NCI-H1930 (cell line): Measurements from ENCODE around the gene SPI1.

ENCODE experiments used
- DNase-seq, 2 experiments: peaks; one replicate each; lab custom pipeline; 2025; lab: John Stamatoyannopoulos, UW

The SPI1 gene

DNA sequence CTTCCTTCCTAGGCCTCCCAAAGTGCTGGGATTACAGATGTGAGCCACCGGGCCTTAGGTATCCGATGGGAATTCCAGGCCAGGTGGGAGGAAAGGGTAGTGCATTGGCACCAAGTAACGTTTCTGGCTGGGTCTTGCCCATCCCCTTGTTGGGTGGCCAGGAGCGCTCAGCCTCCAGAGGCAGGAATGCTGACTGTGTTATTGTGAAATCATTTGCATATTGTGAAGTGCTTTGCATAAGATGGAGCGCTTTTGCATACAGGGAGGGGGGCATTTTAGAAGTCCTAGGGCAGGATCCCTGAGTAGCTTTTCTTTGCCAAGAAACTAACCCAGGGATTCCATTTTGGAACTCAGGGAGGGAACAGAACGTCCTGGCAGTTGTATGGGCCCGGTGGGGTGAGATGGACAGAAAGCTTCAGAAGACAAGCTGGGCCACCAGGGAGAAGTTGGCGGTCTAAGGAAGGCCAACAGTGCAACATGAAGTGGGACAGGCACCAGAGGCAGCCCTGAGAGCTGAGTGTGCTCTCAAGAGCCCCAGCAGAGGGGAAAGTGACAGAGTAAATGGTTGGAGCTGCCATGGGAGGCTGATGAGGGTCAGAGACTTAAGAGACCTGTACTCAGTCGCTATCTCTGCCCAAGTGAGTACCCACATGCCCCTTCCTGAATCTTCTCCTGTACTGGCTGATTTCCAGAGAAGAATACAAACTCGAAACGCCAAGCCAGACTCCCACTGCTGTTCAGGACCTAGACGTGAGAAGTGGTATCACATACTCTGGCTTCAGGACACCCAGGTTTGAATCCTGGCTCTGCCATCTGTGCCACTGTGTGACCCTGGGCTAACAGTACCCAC lies 28.8 kb upstream of the SPI1 start:
- DNase-seq = no peak

DNA sequence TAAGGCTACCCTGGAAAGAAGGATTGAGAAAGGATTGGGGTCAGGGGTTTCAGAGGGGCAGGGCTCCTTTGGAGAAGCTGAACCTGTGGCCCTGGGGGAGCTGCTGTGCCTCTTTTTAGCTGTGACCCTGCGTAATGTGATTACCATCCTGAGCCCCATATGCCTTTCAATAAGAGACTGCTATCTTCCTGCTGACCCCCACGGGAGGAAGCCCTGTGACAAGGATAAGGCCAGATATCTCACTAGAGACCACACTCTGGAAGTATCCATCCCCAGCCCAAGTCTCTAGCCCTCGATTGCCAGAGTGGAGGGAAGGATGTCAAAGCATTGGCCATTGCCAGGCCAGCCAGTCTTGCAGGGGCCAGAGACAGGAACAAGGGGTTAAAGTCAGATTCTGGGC lies 25.2 kb upstream of the SPI1 start:
- no peak for DNase-seq

DNA sequence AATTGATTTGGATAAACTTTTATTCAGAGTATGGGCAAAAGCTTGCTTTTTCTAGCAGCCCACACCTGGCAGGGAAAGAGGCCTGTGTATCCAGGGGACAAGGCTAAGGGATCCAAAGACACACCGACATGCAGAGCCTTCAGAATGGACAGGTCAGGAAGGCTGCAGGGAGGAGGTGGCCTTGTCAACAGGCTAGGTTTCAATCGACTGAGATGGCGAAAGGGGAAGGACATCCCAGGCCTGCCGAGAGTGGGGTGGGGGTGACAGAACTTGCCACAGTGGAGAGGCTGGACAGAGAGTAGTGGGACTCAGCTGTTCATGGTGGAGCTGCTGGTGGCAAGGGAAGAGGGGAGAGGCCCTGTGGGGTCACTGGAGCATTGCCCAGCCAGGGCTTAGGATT lies 24.8 kb upstream of the SPI1 start:
- no peak for DNase-seq

DNA sequence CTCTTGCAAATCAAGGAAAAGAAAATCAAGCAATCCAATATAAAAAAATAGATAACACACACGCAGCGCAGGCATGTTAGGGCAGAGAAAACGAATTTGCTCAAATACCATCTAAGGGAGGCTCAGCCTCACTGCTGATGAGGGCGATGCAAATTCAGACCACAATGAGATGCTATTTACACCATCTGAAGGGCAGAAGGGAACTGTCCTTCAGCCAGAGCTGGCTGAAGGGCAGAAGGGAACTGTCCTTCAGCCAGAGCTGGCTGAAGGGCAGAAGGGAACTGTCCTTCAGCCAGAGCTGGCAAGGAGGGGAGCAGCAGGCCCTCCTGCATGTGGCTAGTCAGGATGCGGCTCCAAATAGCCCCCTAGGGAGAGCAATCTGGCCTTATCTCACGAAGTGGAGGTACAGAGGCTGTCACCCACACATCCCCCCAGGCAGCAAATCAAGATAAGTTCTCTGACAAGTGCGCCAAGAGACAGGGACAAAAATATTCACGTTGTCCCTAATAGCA lies 22.5 kb upstream of the SPI1 start:
- no peak for DNase-seq

DNA sequence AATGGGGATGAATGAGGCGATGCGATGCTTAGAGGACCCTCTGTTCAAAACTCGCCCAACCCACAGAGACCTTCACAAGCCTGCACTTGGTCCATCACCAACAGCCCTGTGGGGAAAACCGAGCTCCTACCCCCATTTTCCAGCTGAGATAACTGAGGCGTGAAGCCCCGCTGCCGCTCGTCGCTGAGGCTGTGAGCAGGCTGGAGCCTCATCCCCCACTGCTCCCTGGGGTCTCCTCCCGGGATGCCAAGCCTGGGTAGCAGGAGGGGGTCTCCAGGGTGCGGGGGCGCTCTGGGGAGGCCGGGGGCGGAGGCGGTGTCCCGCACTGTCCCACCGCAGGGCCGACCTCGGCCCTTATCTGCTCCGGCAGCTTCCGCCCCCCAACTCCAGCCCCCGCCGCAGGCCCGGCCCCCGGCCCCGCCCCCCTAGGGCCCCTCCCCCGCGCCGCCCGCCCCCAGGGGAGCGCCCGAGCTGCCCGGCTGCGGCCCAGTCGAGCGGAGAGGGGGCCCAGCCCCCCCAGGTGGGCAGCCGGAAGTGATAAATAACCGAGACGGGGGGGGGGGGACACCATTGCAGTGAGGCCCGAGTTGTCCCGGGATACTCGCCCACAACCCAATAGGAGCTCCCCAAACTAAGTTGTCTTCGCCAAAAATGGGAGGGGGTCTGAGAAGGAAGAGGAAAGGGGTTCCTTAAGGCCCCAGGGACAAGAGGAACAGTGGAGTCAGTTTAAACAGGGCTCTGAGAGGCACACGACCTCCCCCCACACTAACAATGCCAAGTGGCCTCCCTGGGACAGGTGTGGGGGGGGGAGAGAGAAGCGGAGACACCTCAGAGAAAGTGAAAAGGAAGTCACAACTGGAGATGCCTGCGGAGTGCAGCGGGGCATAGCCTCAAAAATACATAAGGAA lies 21.8 kb upstream of the SPI1 start:
- DNase-seq = no peak

DNA sequence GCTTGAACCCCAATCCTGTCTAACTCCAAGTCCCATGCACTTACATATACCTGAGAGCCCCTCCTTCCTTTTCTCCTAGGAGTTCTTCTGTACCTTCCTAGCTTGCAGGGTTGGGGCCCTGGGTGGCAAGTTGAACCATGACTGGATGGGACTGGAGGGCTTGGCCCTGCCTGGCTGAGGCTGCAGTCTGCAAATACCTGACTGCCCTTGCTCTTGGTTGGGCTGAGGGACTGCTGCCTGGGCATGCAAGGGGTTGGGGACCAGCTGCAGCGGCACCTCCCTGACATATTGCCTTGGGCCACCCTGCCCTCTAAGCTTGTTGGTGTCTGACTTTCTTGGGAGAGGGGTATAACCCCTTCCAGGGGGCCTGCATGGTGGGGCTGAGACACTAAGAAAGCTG lies 20.2 kb upstream of the SPI1 start:
- no peak for DNase-seq

DNA sequence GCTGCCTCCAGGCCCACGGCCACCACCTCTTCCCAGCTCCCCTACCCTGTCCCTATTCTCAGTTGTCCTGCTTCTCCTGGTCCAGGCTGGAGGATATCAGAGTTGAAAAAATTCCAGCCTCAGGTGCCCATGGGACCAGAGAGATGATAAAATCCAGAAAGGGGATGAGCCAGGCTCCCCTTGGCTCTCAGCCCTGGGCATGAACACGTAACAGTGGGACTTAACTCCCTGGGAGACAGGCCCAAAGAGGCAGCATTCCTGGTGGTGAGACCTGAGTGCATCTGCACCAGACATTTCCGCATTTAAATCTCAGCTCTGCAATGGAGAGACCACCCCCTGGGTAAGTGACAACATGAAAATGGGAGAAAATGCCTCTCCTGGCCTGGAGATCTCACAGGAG lies 19.7 kb upstream of the SPI1 start:
- no peak for DNase-seq

DNA sequence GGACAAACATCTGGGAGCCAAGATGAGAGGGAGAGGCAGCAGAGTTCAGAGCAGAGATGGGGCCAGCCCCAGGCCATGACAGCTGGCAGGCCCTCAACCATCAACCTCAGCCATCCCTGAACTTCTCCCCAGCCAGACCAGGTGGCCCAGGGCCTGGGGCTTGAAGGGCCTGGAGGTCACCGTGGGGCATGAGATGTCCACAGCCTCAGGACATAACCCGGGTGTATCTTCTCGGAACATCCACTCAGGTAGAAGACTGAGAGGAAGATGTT lies 17.6 kb upstream of the SPI1 start:
- DNase-seq = no peak

DNA sequence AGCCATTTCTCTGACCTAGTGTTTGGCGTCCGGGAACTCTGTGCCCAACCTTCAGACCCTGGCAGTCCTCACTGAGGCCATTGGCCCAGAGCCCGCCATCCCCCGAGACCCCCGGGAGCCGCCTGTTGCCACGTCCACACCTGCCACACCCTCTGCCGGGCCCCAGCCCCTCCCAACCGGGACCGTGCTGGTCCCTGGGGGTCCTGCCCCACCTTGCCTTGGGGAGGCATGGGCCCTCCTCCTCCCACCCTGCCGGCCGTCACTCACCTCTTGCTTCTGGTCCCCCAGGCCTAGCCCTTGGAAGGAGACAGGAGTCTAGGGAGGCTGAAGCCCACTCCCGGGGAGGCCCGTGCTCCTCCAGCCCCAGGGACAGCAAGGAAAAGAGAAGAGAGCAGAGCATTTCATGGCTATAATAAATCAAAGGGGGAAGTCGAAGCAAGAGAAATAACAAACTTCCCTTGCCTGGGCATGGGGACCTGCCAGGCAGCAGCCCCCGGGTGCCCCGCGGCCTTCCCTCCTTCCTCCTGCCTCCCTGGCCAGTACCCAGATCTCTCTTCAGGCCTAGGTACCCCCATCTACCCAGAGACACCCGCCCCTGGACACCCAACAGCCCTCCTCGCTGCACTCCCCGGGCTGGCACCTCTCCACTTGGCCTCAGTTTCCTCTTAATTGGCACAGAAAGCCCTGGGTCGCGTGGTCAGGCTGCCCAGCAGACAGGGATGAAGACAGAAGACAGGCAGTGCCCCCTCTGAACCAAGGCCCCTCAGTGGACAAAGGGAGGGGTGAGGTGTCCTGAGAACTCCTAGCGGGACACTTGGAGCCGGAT lies 17.1 kb upstream of the SPI1 start:
- no peak for DNase-seq

DNA sequence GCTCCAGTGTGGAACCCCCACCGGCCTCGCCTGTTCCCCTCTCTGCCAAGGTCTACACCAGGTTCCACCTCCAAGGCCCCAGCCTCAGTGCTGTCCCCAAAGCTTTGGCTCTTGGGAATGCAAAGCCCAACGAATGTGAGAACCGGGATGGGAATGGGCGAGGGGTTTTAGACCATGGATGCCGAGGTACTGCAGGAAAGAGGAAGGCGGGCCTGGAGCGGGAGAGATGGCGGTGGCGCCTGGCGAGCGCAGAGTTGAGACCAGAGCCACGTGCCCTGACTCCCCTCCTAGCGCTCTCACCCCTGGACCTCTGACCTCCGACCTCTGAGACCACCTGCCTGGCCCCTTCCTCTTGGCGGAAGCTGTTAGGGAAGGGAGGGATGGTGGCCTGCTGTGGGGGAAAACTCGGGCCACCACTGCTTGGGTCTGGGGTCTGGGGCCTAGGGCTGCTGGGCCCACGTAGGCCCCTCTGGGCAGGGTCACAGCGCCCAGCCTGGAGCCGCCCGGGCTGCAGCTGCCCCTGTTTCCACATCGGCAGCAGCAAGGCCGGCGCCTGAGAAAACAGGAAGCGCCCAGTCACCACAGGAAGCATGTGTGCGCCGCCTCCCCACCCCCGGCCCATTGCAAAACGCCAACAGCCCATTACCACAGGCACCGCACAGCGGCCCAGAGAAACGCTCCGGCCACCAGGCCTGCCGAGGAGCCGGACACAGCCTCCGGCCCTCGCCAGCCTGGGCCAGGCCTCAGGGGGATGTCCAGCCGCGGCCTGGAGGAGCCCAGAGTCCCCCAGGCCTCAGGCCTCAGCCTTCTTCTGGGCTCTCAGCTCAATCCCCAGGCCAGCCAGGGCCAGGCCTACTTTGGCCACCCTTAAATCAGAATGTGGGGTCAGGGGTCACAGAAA lies 16.2 kb upstream of the SPI1 start:
- no peak for DNase-seq

DNA sequence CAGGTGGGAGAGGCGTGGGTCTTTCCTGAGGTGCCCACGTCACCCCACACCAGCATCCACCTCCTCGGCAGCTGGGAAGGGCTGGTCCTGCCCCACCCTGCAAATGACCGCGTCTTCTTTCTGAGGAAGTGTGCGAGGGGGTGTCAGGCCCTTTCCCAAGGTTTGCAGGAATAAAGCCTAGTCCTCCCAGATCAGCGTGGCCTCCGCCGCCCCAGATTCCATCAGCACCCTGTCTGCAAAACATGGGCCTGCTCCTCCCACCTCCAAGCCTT lies 15.6 kb upstream of the SPI1 start:
- DNase-seq = no peak

DNA sequence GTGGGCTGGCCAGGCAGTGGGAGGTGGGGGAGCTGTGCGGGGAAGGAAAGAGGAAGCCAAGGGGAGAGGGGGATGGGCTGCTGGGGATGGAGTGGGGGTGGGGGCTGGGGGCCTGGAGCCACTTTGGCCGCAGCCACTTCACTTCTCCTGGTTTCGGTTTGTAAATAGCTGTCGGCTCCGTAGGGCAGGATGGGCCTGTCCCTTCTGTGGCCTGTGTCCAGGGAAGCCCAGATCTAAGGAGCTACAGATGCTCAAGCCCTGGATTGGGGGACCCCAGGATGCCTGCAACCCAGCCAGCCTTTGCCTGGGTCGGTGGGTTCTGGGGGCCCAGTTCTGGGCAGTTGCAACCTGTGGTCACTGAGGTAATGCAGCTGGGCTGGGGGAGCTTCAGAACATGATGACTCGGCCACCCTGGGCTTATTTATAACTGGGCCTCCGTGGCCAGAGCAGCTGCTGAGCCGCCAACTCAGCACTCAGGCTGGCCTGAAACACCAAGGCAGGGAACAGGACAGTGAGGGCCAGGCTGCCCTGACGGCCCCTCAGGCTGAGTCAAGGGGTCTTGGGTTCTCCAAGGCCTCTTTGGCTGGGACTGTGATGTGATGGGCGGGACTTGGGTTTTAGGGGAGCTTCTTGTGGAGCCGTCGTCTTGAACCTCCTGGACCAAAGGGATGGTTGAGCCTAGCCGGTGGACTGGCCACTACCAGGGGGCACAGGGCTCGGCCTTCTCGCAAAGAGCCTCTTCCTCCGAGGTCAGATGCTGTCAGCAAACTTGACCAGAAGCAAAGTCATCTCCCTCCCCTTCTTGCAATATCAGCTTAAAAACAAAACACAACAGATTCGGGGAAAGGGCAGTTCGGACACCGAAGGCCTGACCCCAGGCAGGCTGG lies 15.1 kb upstream of the SPI1 start:
- DNase-seq = no peak

DNA sequence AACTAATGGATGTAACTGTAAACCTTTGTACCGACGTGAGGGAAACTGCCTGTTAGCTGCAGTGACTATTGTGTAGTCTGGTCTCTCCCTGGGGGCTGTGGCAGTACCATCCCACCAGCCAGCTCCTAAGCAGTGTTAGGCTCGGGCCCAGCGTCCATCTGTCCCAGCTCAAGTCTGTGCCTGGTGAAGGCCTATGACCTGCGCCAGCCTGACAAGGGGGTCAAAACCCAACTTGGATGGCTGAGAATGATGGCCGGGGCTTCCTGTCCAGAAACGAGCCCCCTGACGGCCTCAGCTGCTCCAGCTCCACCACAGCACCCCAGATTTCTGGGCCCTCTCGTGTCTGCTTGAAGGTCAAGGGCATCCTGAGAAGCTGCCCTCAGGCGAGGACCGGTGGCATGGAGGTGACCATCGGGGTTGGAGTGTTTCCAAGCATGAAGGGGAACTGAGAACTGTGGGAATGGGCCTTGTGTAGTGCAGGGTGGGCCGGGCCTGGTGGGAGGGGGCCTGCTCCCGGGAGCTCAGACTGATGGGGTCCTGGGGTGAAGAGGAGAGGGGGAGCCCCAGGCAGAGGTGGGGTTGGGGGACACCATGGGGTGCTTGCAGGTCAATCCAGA lies 14.3 kb upstream of the SPI1 start:
- no peak for DNase-seq

DNA sequence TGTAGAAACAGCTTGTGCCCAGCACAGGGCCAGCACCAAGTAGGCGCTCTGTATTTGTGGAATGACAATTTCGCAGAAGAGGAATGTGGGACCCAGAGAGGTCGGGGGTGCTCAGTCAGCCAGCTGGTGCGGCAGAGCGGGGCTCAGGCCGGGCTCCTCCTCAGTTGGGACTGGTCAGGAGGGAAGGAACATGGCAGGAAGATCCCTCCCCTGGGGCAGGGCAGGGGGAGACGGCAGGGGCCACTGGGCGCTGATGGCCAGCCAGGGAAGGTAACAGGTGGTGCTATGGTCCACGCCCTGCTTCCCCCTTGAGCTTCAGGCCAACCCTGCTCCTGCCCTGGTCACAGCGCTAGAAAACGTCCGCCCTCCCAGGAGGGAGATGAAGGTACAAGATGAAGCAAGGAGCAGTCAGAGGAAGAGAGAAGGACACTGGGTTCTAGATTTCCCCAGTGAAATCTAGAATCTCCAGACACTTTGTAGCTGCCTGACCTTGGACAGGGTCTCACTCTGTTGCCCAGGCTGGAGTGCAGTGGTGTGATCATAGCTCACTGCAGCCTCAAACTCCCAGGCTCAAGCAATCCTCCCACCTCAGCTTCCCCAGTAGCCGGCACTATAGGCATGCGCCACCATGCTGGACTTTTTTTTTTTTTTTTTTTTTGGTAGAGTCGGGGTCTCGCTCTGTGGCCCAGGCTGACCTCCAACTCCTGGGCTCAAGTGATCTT lies 13.5 kb upstream of the SPI1 start:
- no peak for DNase-seq

DNA sequence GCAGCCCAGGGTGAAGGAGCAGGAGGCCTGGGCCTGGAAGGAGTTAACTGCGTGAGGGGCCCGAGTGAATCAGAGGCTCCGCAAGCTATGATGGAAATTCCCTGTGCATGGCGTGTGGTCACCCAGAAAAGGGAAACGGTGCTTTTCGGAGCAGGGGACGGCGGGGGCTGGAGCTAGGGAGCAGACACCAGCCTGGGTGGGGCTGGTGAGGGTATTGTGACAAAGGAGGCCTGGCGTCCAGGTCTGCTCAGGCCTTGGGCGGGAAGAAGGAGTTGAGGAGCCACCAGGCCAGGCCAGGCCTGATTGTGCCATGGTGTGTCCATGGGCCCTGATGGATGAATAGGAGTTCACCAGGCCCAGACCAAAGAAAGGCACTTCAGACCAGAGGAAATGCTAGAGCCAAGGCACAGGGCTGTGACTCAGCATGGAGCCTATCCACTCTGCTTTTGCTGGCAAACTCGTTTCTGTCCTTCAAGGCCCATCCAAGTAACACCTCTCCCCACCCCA lies 12.8 kb upstream of the SPI1 start:
- DNase-seq = no peak

DNA sequence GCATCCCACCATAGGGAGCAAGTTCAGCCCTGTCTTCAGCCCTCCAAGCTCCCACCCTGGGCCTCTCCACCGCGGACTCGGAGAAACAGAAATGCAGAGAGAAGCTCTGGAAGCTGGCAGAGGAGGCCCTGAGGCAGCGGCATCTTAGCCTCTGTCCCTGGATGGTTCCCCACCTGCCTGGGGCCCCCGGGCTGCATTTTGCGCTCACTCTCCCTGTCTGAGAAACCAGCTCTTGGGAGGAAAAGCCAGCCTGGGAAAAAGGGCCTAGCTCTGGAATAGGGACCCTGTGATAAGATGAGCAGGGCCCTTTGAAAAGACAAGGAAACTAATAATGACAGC lies 12.0 kb upstream of the SPI1 start:
- DNase-seq = no peak

DNA sequence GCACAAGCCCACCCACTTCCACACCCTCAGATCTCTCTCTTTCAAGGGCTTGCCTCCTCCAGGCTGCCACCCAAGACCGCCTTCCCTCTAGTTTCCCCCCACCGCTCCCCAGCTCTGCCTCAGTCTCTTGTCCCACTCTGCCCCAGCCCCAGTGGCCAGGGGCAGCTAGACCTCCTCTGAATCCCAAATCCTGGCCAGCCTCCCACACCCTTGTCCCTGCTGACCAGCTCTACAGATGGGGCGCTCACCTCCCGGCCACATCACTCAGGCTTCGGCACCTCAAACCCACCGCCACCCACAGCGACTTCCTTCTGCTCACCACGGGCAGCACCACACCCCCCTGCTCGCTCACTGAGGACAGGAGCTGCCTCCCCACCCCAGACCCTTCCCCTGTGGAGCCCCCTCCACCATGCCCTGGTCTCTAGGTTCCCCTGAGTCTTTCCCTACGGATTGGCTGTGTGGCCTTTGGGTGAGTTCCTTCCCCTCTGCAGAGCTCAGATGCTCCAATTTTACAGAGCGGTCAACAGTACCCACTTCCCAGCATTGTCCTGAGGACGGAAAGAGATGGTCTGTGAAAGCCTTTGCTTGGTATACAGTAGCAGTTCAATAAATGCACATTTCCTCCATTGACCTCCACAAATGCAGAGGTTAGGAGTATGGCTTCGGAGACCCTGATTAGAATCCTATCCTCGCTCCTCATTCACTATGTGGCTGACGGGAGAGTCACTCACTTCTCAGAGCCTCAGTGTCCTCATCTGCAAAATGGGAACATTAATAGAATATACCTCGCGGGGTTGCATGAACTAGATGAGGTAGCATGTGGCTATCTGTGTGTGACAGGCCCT lies 11.5 kb upstream of the SPI1 start:
- no peak for DNase-seq
